Measurements from ENCODE around the gene ABCA7. TPM values are rescaled to one million over a fixed set of nuclear protein-coding genes. Genes with fewer than 3 reads are reported as not detected.

ABCA7 gene
- total and polyA plus RNA-seq, 4 donors: 3.0 to 60.9 (median 4.8) TPM

DNA sequence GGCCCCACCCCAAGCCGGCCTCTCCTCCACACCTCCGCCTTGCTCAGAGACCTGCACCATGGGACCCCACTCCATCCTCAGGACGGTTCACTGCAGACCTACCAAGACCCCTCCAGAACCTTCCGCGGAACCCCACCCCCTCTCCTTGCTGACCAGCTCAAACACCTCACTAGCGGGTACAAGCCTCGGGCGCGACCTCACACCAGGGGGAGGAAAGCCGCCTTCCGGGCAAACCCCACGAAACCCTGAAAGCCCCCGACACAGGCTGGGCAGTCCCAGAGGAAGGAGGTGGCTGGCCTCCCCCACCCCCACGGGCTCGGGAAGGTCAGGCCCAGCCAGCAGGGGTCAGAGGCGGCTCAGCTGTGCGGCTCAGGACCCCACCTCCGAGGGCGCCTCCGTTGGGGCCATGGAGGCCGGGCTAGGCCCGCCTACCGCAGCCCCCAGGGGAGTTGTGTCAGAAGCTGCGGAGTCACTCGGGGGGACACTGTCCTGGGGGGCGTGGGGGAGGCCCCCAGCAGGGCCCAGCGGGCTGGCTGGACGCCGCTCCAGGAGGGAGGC, 29.8 kb upstream of the ABCA7 start:
- Histone ChIP-seq H3K27me3 (ENCODE audit: control insufficient read depth in 4 of 4, insufficient read depth in 4 of 4, low read length in 3 of 4) (no peaks in the 10 kb centered on the region), H3K9me3 (ENCODE audit: control insufficient read depth in 4 of 4, low read length in 3 of 4) (no peaks in the 10 kb centered on the region), H3K4me1 (ENCODE audit: control insufficient read depth in 4 of 4, insufficient read depth in 4 of 4, low read length in 3 of 4) (no peaks in the 10 kb centered on the region), H3K9ac (ENCODE audit: low read depth in 1 of 2, low read length in 2 of 2) (no peak overlapping the region), H3K27ac (ENCODE audit: low read depth in 1 of 2, low read length in 2 of 2) (no peak overlapping the region), H3K36me3 (ENCODE audit: control insufficient read depth in 4 of 4, insufficient read depth in 3 of 4, low read depth in 1 of 4, low read length in 3 of 4) (peaks cover 2 to 40% (median 16%) of the 10 kb centered on the region in 4 donors), H3K4me3 (ENCODE audit: low read depth in 1 of 3, low read length in 3 of 3) (no peak overlapping the region)
- 94% methylated on average over 29 of the region's 29 CpGs for WGBS
- TF ChIP-seq, protein P1, sequence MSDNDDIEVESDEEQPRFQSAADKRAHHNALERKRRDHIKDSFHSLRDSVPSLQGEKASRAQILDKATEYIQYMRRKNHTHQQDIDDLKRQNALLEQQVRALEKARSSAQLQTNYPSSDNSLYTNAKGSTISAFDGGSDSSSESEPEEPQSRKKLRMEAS (IDR thresholded peaks at IDR 0.05): no peak
- TF ChIP-seq, protein P2, sequence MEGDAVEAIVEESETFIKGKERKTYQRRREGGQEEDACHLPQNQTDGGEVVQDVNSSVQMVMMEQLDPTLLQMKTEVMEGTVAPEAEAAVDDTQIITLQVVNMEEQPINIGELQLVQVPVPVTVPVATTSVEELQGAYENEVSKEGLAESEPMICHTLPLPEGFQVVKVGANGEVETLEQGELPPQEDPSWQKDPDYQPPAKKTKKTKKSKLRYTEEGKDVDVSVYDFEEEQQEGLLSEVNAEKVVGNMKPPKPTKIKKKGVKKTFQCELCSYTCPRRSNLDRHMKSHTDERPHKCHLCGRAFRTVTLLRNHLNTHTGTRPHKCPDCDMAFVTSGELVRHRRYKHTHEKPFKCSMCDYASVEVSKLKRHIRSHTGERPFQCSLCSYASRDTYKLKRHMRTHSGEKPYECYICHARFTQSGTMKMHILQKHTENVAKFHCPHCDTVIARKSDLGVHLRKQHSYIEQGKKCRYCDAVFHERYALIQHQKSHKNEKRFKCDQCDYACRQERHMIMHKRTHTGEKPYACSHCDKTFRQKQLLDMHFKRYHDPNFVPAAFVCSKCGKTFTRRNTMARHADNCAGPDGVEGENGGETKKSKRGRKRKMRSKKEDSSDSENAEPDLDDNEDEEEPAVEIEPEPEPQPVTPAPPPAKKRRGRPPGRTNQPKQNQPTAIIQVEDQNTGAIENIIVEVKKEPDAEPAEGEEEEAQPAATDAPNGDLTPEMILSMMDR (IDR thresholded peaks at IDR 0.05; ENCODE audit: low read depth, low read length, missing input control): no peak
- TF ChIP-seq RAD21 (IDR thresholded peaks at IDR 0.05) (no peak), EGR1 (IDR thresholded peaks at IDR 0.05; ENCODE audit: low read depth in 2 of 2) (no peak)
- DNase-seq (ENCODE audit: low spot score): no peak

- Histone ChIP-seq H3K4me1 (ENCODE audit: control insufficient read depth in 4 of 4, insufficient read depth in 4 of 4, low read length in 3 of 4) (peaks cover 0 to 5% (median under 1%) of the 10 kb centered on the region in 4 donors), H3K4me3 (ENCODE audit: low read depth in 1 of 3, low read length in 3 of 3) (no peak overlapping the region), H3K27me3 (ENCODE audit: control insufficient read depth in 4 of 4, insufficient read depth in 4 of 4, low read length in 3 of 4) (no peaks in the 10 kb centered on the region), H3K27ac (ENCODE audit: low read depth in 1 of 2, low read length in 2 of 2) (no peak overlapping the region), H3K36me3 (ENCODE audit: control insufficient read depth in 4 of 4, insufficient read depth in 3 of 4, low read depth in 1 of 4, low read length in 3 of 4) (peaks cover 2 to 40% (median 16%) of the 10 kb centered on the region in 4 donors), H3K9ac (ENCODE audit: low read depth in 1 of 2, low read length in 2 of 2) (no peak overlapping the region), H3K9me3 (ENCODE audit: control insufficient read depth in 4 of 4, low read length in 3 of 4) (no peaks in the 10 kb centered on the region)
- WGBS: 95% methylated on average over 56 of the region's 56 CpGs
- TF ChIP-seq REST (IDR thresholded peaks at IDR 0.05) (no peak), JUND (IDR thresholded peaks at IDR 0.05) (no peak), HNF4A (conservative IDR thresholded peaks at IDR 0.05) (no peak), FOXA1 (IDR thresholded peaks at IDR 0.05) (no peak), FOXA2 (IDR thresholded peaks at IDR 0.05) (no peak), SP1 (IDR thresholded peaks at IDR 0.05) (no peak), HNF4G (IDR thresholded peaks at IDR 0.05) (no peak), YY1 (IDR thresholded peaks at IDR 0.05) (no peak), RXRA (IDR thresholded peaks at IDR 0.05) (no peak), NR2F2 (IDR thresholded peaks at IDR 0.05) (no peak), TAF1 (conservative IDR thresholded peaks at IDR 0.05) (no peak), EGR1 (IDR thresholded peaks at IDR 0.05; ENCODE audit: low read depth in 2 of 2) (no peak), GABPA (IDR thresholded peaks at IDR 0.05 in 1 of 2, conservative IDR thresholded peaks at IDR 0.05 in 1 of 2) (no peak)
- TF ChIP-seq, protein P3, sequence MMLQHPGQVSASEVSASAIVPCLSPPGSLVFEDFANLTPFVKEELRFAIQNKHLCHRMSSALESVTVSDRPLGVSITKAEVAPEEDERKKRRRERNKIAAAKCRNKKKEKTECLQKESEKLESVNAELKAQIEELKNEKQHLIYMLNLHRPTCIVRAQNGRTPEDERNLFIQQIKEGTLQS (IDR thresholded peaks at IDR 0.05): no peak
- TF ChIP-seq, protein P2 (IDR thresholded peaks at IDR 0.05; ENCODE audit: low read depth, low read length, missing input control): no peak
- TF ChIP-seq, protein P1 (IDR thresholded peaks at IDR 0.05): no peak
- TF ChIP-seq, protein P4, sequence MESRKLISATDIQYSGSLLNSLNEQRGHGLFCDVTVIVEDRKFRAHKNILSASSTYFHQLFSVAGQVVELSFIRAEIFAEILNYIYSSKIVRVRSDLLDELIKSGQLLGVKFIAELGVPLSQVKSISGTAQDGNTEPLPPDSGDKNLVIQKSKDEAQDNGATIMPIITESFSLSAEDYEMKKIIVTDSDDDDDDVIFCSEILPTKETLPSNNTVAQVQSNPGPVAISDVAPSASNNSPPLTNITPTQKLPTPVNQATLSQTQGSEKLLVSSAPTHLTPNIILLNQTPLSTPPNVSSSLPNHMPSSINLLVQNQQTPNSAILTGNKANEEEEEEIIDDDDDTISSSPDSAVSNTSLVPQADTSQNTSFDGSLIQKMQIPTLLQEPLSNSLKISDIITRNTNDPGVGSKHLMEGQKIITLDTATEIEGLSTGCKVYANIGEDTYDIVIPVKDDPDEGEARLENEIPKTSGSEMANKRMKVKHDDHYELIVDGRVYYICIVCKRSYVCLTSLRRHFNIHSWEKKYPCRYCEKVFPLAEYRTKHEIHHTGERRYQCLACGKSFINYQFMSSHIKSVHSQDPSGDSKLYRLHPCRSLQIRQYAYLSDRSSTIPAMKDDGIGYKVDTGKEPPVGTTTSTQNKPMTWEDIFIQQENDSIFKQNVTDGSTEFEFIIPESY (IDR thresholded peaks at IDR 0.05): no peak
- DNase-seq (ENCODE audit: low spot score): no peak
These were observed 29.1 kb upstream of the ABCA7 start for GRCh38 chr19:1010586-1011510.
